ENCODE results near the gene ZNF688. TPM values are rescaled to one million over a fixed set of nuclear protein-coding genes. Genes with fewer than 3 reads are reported as not detected.

The ZNF688 gene
- total and polyA plus RNA-seq, 9 of the 15 experiments (the other 6 are each of a cell fraction or from before 2014, with no cell fraction given), result 0.48 to 12.9 (median 4.5) TPM

- Histone ChIP-seq H3K9ac (ENCODE audit: insufficient read depth in 1 of 2, low read depth in 2 of 2, low read length in 2 of 2) (peak overlapping the region; percentile 88 to 91), H3K79me2 (ENCODE audit: control insufficient read depth, insufficient read depth, low read length) (peaks cover 36% of the 10 kb centered on the region), H3K36me3 (ENCODE audit: control insufficient read depth, insufficient read depth, low read length) (no peaks in the 10 kb centered on the region; the same call in 2 of the 3 replicates), H3K27me3 (ENCODE audit: control insufficient read depth in 2 of 2, insufficient read depth in 2 of 2, low read length in 2 of 2) (no peaks in the 10 kb centered on the region), H4K20me1 (replicated peaks; ENCODE audit: control insufficient read depth, insufficient read depth, low read length) (no peaks in the 10 kb centered on the region), H3K9me1 (ENCODE audit: control insufficient read depth, insufficient read depth, low read length) (no peaks in the 10 kb centered on the region), H3K4me1 (replicated peaks in 1 of 2; ENCODE audit: control insufficient read depth in 2 of 2, insufficient read depth in 2 of 2, low read length in 2 of 2) (peaks cover 10 to 50% of the 10 kb centered on the region in 2 experiments; a peak in 4 of 5 replicates), H3K4me2 (ENCODE audit: insufficient read depth, low read length) (peak overlapping the region; percentile 97), H3K27ac (ENCODE audit: extremely low read depth, low read depth, low read length) (peak overlapping the region; percentile 96; the same call in 2 of the 3 replicates), H3K4me3 (peak overlapping the region; percentile 49), H2AFZ (ENCODE audit: low read depth, low read length) (peak overlapping the region; percentile 98), H3K9me3 (replicated peaks; ENCODE audit: control insufficient read depth, insufficient read depth, low read depth, low read length) (no peaks in the 10 kb centered on the region)
- no peak for TF ChIP-seq RAD21 (CRISPR knock-in tag; conservative IDR thresholded peaks at IDR 0.05 in 1 of 2, IDR thresholded peaks at IDR 0.05 in 1 of 2)
- peak; percentile 51 for TF ChIP-seq CHD1 (IDR thresholded peaks at IDR 0.05; ENCODE audit: low read length)
- no peak for TF ChIP-seq FOXP4 (CRISPR knock-in tag; IDR thresholded peaks at IDR 0.05; ENCODE audit: borderline replicate concordance)
- peak; percentile 54 for TF ChIP-seq KDM5B (IDR thresholded peaks at IDR 0.05; ENCODE audit: insufficient replicate concordance, low read depth, low read length)
- no peak for TF ChIP-seq ZBTB12 (CRISPR knock-in tag; IDR thresholded peaks at IDR 0.05)
- peak; percentile 68 for TF ChIP-seq RBBP5 (IDR thresholded peaks at IDR 0.05; ENCODE audit: borderline replicate concordance, insufficient read depth, low read length, poor library complexity, severe bottlenecking)
- TF ChIP-seq HINFP (tag; conservative IDR thresholded peaks at IDR 0.05; ENCODE audit: low read depth), result peak; percentile 67
- 0 out of 4 replicates have a peak, but pooled peaks of 1 of the 2 experiments have one; percentile 22 for TF ChIP-seq SRF (CRISPR knock-in tag; IDR thresholded peaks at IDR 0.05)
- peak; percentile 75; the same call in 1 of the 2 replicates for TF ChIP-seq ZNF124 (CRISPR knock-in tag; IDR thresholded peaks at IDR 0.05)
- TF ChIP-seq SLC30A9 (CRISPR knock-in tag; IDR thresholded peaks at IDR 0.05), result no peak
- ChIA-PET CTCF (ENCODE audit: low intra/inter-chr PET ratio) (interaction anchor here (0.8 kb wide), 1 partner anchor 95 kb away, joined by 3 read pairs; no protein-coding TSS in a partner anchor), POLR2A (interaction anchor here (0.5 to 4.0 kb wide), 8 partner anchors 15 to 160 kb away, joined by 3 to 31 read pairs (median 3); partner anchors contain the start of gene ZNF764)
- no TSS peak for BruUV-seq (replicated peaks)
- intact Hi-C loops (cut with micrococcal nuclease) (loop anchor here (2.0 to 10.0 kb wide), 2 partner anchors 87 to 161 kb away; partner anchors contain the start of gene SRCAP), in situ Hi-C loops (cut with MboI) (no loop called here)
- DNase-seq (ENCODE audit: extremely low read depth in 1 of 4, low spot score in 3 of 4) (peak in 1 of 4 experiments; percentile 27), FAIRE-seq (no peak), ATAC-seq (no peak)
- WGBS (ENCODE audit: insufficient coverage, low coverage, missing lambda C conversion rate), result 53% methylated on average over 17 of the region's 29 CpGs
Observed at GRCh38 chr16:30533748-30534367, 37.7 kb downstream of the ZNF688 start.
